SK-N-SH (cell line): ENCODE data around the gene FKBP7. TPM values are rescaled to one million over a fixed set of nuclear protein-coding genes. Genes with fewer than 3 reads are reported as not detected.

ENCODE experiments used
- CTCF ChIA-PET: fragments of 300-600, 350-600 bp; formaldehyde crosslinking; extraction: SDS; loops from one replicate; lab custom pipeline; 2021; lab: Yijun Ruan, JAX
- POLR2A ChIA-PET: fragments of 350-600 bp; sonication (Branson Sonifier 250); formaldehyde crosslinking; extraction: SDS; loops from one replicate; lab custom pipeline; 2020; ENCODE audit warnings: antibody characterized with exemption, inconsistent platforms; lab: Yijun Ruan, JAX
- DNase-seq: peaks from one replicate; pipeline ENCODE4 v3.0.0; 2012
- H2AFZ ChIP-seq: fragments of 200-600 bp; sonication (generic); 2 replicates; pipeline ENCODE4 v1.8.1; 2016; ENCODE audit warnings: antibody characterized with exemption, mild to moderate bottlenecking, low read depth
- H3F3A ChIP-seq: fragments of 200-600 bp; sonication (generic); replicated peaks from 2 replicates; pipeline ENCODE3; 2016; ENCODE audit warnings: antibody characterized with exemption, mild to moderate bottlenecking; ENCODE audit not compliant: insufficient read depth
- H3K27ac ChIP-seq, 2 experiments: fragments of 200-500 bp in 1 of 2; fragments of 200-600 bp in 1 of 2; sonication (Bioruptor generic) in 1 of 2; sonication (generic), shearing (Covaris generic) in 1 of 2; 2 replicates each; pipeline versions ENCODE4 v1.5.1 to v1.6.1; 2014 to 2016; ENCODE audit warnings: low read depth in 2 of 2, inconsistent platforms in 1 of 2, low read length in 1 of 2, mild to moderate bottlenecking in 1 of 2, mixed read lengths in 1 of 2
- H3K27me3 ChIP-seq: fragments of 200-600 bp; sonication (generic), shearing (Covaris generic); 2 replicates; pipeline ENCODE4 v1.6.1; 2016; ENCODE audit warnings: mixed run types; ENCODE audit not compliant: insufficient read depth
- H3K36me3 ChIP-seq, 2 experiments: fragments of 200-500 bp in 1 of 2; fragments of 200-600 bp in 1 of 2; sonication (Bioruptor generic) in 1 of 2; sonication (generic) in 1 of 2; replicated peaks in 1 of 2; 2 replicates each; pipeline versions ENCODE3 to v1.5.1; 2014 to 2016; ENCODE audit warnings: low read length in 1 of 2, mild to moderate bottlenecking in 1 of 2; ENCODE audit not compliant: insufficient read depth in 2 of 2, control insufficient read depth in 1 of 2
- H3K4me1 ChIP-seq, 2 experiments: fragments of 200-500 bp in 1 of 2; fragments of 200-600 bp in 1 of 2; sonication (Bioruptor generic) in 1 of 2; sonication (generic), shearing (Covaris generic) in 1 of 2; 2 replicates each; pipeline versions ENCODE4 v1.5.1 to v1.6.1; 2014 to 2016; ENCODE audit warnings: low read depth in 1 of 2, low read length in 1 of 2, mixed run types in 1 of 2; ENCODE audit not compliant: insufficient read depth in 2 of 2, control insufficient read depth in 1 of 2
- H3K4me2 ChIP-seq: fragments of 200-600 bp; sonication (generic), shearing (Covaris generic); 2 replicates; pipeline ENCODE4 v1.6.1; 2017; ENCODE audit warnings: mixed run types
- H3K4me3 ChIP-seq, 2 experiments: fragments of 200-500 bp in 1 of 2; fragments of 200-600 bp in 1 of 2; sonication (Bioruptor generic) in 1 of 2; sonication (generic), shearing (Covaris generic) in 1 of 2; 2 replicates each; pipeline versions ENCODE4 v1.5.1 to v1.8.1; 2014 to 2016; ENCODE audit warnings: low read depth in 2 of 2, inconsistent platforms in 1 of 2, low read length in 1 of 2, mild to moderate bottlenecking in 1 of 2, mixed read lengths in 1 of 2, moderate library complexity in 1 of 2
- H3K79me2 ChIP-seq: fragments of 200-600 bp; sonication (generic); 2 replicates; pipeline ENCODE4 v1.8.1; 2017; ENCODE audit warnings: mild to moderate bottlenecking; ENCODE audit not compliant: insufficient read depth
- H3K9ac ChIP-seq: fragments of 200-600 bp; sonication (generic); 2 replicates; pipeline ENCODE4 v1.6.1; 2017; ENCODE audit warnings: mixed run types
- H3K9me2 ChIP-seq: fragments of 200-600 bp; sonication (generic); 2 replicates; pipeline ENCODE4 v1.6.1; 2017; ENCODE audit warnings: mixed run types
- H3K9me3 ChIP-seq: fragments of 200-600 bp; sonication (generic); 2 replicates; pipeline ENCODE4 v1.6.1; 2017; ENCODE audit warnings: mixed run types, mild to moderate bottlenecking, moderate library complexity
- H4K20me1 ChIP-seq: fragments of 200-600 bp; sonication (generic); 2 replicates; pipeline ENCODE4 v1.6.1; 2017; ENCODE audit warnings: mild to moderate bottlenecking, mixed run types; ENCODE audit not compliant: insufficient read depth
- ELF1 ChIP-seq: IDR thresholded peaks from 2 replicates; pipeline ENCODE4 v1.4.0; 2012
- EP300 ChIP-seq, 2 experiments: IDR thresholded peaks; 2 replicates each; pipeline versions ENCODE4 v1.4.0 to v1.6.1; 2012; ENCODE audit warnings: borderline replicate concordance in 1 of 2, low read depth in 1 of 2, low read length in 1 of 2
- GABPA ChIP-seq: IDR thresholded peaks from 2 replicates; pipeline ENCODE4 v1.4.0; 2012; ENCODE audit warnings: low read depth, mild to moderate bottlenecking
- IRF3 ChIP-seq: fragments of 150-350 bp; IDR thresholded peaks from 2 replicates; pipeline ENCODE4 v1.6.1; 2016; ENCODE audit warnings: mild to moderate bottlenecking, low read depth, low read length
- MAX ChIP-seq: IDR thresholded peaks from 2 replicates; pipeline ENCODE4 v1.4.0; 2012; ENCODE audit warnings: low read depth
- MXI1 ChIP-seq: IDR thresholded peaks from 2 replicates; pipeline ENCODE4 v1.6.1; 2012; ENCODE audit warnings: mild to moderate bottlenecking, low read depth, low read length, improper control_type of control experiment
- NFIC ChIP-seq: IDR thresholded peaks from 2 replicates; pipeline ENCODE4 v1.4.0; 2012; ENCODE audit warnings: borderline replicate concordance
- NRF1 ChIP-seq: IDR thresholded peaks from 2 replicates; pipeline ENCODE4 v1.6.1; 2012; ENCODE audit warnings: low read depth, mild to moderate bottlenecking, low read length
- PBX3 ChIP-seq: IDR thresholded peaks from 2 replicates; pipeline ENCODE4; 2012
- REST ChIP-seq: IDR thresholded peaks from 2 replicates; pipeline ENCODE4 v1.6.1; 2012; ENCODE audit warnings: mild to moderate bottlenecking, low read depth, low read length, moderate library complexity
- SMC3 ChIP-seq: IDR thresholded peaks from 2 replicates; pipeline ENCODE4 v1.6.1; 2012; ENCODE audit warnings: low read depth, low read length, improper control_type of control experiment
- TAF1 ChIP-seq: IDR thresholded peaks from 2 replicates; pipeline ENCODE4 v1.6.1; 2012; ENCODE audit warnings: low read depth, mild to moderate bottlenecking, low read length, moderate library complexity, borderline replicate concordance
- USF1 ChIP-seq: IDR thresholded peaks from 2 replicates; pipeline ENCODE4 v1.4.0; 2012; ENCODE audit warnings: low read depth, borderline replicate concordance
- YY1 ChIP-seq: IDR thresholded peaks from 2 replicates; pipeline ENCODE4 v1.4.0; 2012; ENCODE audit warnings: low read depth, mild to moderate bottlenecking
- polyA plus RNA-seq, 3 experiments: library from polyadenylated mRNA; depleted of rRNA; stranded (reverse); fragments of >200 nt; gene quantifications; 2 replicates each; pipeline ENCODE4 v1.2.3, GENCODE V29; 2012

Gene FKBP7
- polyA plus RNA-seq, 1 of the 3 experiments (the other 2 are of a cell fraction) = 35.6 TPM

- POLR2A ChIA-PET = interaction anchor here (1.3 kb wide), 1 partner anchor 16 kb away, joined by 3 read pairs; no protein-coding TSS in a partner anchor
Measured at GRCh38 chr2:178429336-178429735, 49.1 kb downstream of the FKBP7 start.

More at GRCh38 chr2:178429336-178429735, 49.1 kb downstream of the FKBP7 start:
- TF ChIP-seq MAX (no peak), EP300 (IDR thresholded peaks at IDR 0.05; ENCODE audit: borderline replicate concordance in 1 of 2, low read depth in 1 of 2, low read length in 1 of 2) (no peak), NRF1 (no peak), YY1 (no peak), GABPA (no peak), MXI1 (no peak), TAF1 (no peak), REST (no peak), IRF3 (no peak), USF1 (no peak), NFIC (no peak), SMC3 (no peak), ELF1 (no peak), PBX3 (no peak)
- TF ChIP-seq, all 33 proteins: peak for 0
- Histone ChIP-seq H3K27ac (no peak overlapping the region), H3K9me3 (no peaks in the 10 kb centered on the region), H3K4me1 (no peaks in the 10 kb centered on the region), H3K9ac (no peak overlapping the region), H3K36me3 (peaks cover 52 to 58% of the 10 kb centered on the region in 2 experiments), H3K4me2 (no peak overlapping the region), H2AFZ (no peak overlapping the region), H3K79me2 (peaks cover 11% of the 10 kb centered on the region), H3K9me2 (no peaks in the 10 kb centered on the region), H3F3A (peaks cover 16% of the 10 kb centered on the region), H3K27me3 (no peaks in the 10 kb centered on the region), H4K20me1 (no peaks in the 10 kb centered on the region), H3K4me3 (no peak overlapping the region)
- DNase-seq = no peak
- CTCF ChIA-PET = interaction anchor here (2.2 to 5.1 kb wide), 2 partner anchors 11 to 15 kb away, joined by 9 to 33 read pairs; no protein-coding TSS in a partner anchor
